Stromal cell of bone marrow (primary cell): ENCODE results near the gene ARHGEF28.

Experiments
- DNase-seq: peaks from one replicate; pipeline ENCODE4 v3.0.0-alpha.2; 2012; ENCODE audit warnings: low read depth

The ARHGEF28 gene

GRCh38 chr5:73625944-73626811 is at the start of gene ARHGEF28:
Gene ARHGEF28, plus strand, starts transcription at chr5:73626196. Its CDS starts 58,656 bp downstream, at chr5:73684852.
- peak; percentile 28 for DNase-seq

GRCh38 chr5:73582285-73583145 is 43.5 kb upstream of the ARHGEF28 start:
- no peak for DNase-seq

- no peak for DNase-seq
Measured at GRCh38 chr5:73587923-73588322, 38.1 kb upstream of the ARHGEF28 start.

- DNase-seq = peak; percentile 75
Measured at GRCh38 chr5:73591102-73591695, 34.8 kb upstream of the ARHGEF28 start.

GRCh38 chr5:73591698-73592501 is 34.1 kb upstream of the ARHGEF28 start:
- DNase-seq = no peak

- DNase-seq = no peak
Measured at GRCh38 chr5:73592551-73592950, 33.4 kb upstream of the ARHGEF28 start.

- DNase-seq = no peak
Measured at GRCh38 chr5:73596705-73597328, 29.2 kb upstream of the ARHGEF28 start.

GRCh38 chr5:73599380-73599779 is 26.6 kb upstream of the ARHGEF28 start:
- DNase-seq = no peak

- DNase-seq = no peak
Measured at GRCh38 chr5:73603998-73604397, 22.0 kb upstream of the ARHGEF28 start.

GRCh38 chr5:73605223-73606087 is 20.5 kb upstream of the ARHGEF28 start:
- DNase-seq = no peak

- DNase-seq = no peak
Measured at GRCh38 chr5:73606206-73606753, 19.7 kb upstream of the ARHGEF28 start.

- DNase-seq = no peak
Measured at GRCh38 chr5:73607228-73607627, 18.8 kb upstream of the ARHGEF28 start.

GRCh38 chr5:73612799-73613198 is 13.2 kb upstream of the ARHGEF28 start:
- no peak for DNase-seq

GRCh38 chr5:73615085-73615484 is 10.9 kb upstream of the ARHGEF28 start:
- DNase-seq = no peak

- DNase-seq = no peak
Measured at GRCh38 chr5:73615947-73616346, 10.0 kb upstream of the ARHGEF28 start.

- no peak for DNase-seq
Measured at GRCh38 chr5:73617510-73618279, 8.3 kb upstream of the ARHGEF28 start.

GRCh38 chr5:73619606-73620333 is 6.2 kb upstream of the ARHGEF28 start:
- no peak for DNase-seq

- no peak for DNase-seq
Measured at GRCh38 chr5:73620334-73620687, 5.7 kb upstream of the ARHGEF28 start.

GRCh38 chr5:73623060-73623459 is 2.9 kb upstream of the ARHGEF28 start:
- no peak for DNase-seq
